ENCODE data around the gene STRN. TPM values are rescaled to one million over a fixed set of nuclear protein-coding genes. Genes with fewer than 3 reads are reported as not detected.

The STRN gene
- total RNA-seq, 6 donors from 2014 or later: 14.0 to 36.4 (median 21.7) TPM

GRCh38 chr2:36802952-36803351 is 163.4 kb downstream of the STRN start:
- Histone ChIP-seq H3K9me3 (no peaks in the 10 kb centered on the region), H3K36me3 (no peaks in the 10 kb centered on the region), H3K4me3 (no peak overlapping the region), H3K27ac (no peak overlapping the region), H3K4me1 (no peaks in the 10 kb centered on the region), H3K27me3 (no peaks in the 10 kb centered on the region)
- 64 to 86% methylated on average over 3 of the region's 3 CpGs for WGBS, 2 donors
- DNase-seq (no peak), ATAC-seq (ENCODE audit: low FRiP score in 2 of 2) (no peak)
- TF ChIP-seq CTCF (IDR thresholded peaks at IDR 0.05) (no peak), POLR2AphosphoS5 (IDR thresholded peaks at IDR 0.05) (no peak), EP300 (IDR thresholded peaks at IDR 0.05) (no peak), POLR2A (IDR thresholded peaks at IDR 0.05) (no peak)

- ATAC-seq (ENCODE audit: low FRiP score in 2 of 2): no peak
- Histone ChIP-seq H3K9me3 (no peaks in the 10 kb centered on the region), H3K4me3 (no peak overlapping the region), H3K4me1 (no peaks in the 10 kb centered on the region), H3K27ac (no peak overlapping the region), H3K27me3 (no peaks in the 10 kb centered on the region), H3K36me3 (no peaks in the 10 kb centered on the region)
- DNase-seq: no peak
- TF ChIP-seq EP300 (IDR thresholded peaks at IDR 0.05) (no peak), POLR2AphosphoS5 (IDR thresholded peaks at IDR 0.05) (no peak)
- 81 to 85% methylated on average over 6 of the region's 6 CpGs for WGBS, 2 donors
These were observed 165.2 kb downstream of the STRN start for GRCh38 chr2:36801088-36801487.

- DNase-seq: peak in 1 of 2 donors; percentile 37
- 85 to 88% methylated on average over 11 of the region's 11 CpGs for WGBS, 2 donors
- Histone ChIP-seq H3K4me1 (no peaks in the 10 kb centered on the region), H3K27me3 (no peaks in the 10 kb centered on the region), H3K4me3 (no peak overlapping the region), H3K9me3 (no peaks in the 10 kb centered on the region), H3K27ac (no peak overlapping the region), H3K36me3 (no peaks in the 10 kb centered on the region)
- no peak for ATAC-seq (ENCODE audit: low FRiP score in 2 of 2)
- TF ChIP-seq CTCF (IDR thresholded peaks at IDR 0.05): no peak
- TF ChIP-seq POLR2A (IDR thresholded peaks at IDR 0.05): no peak
- no peak for TF ChIP-seq POLR2AphosphoS5 (IDR thresholded peaks at IDR 0.05)
- no peak for TF ChIP-seq EP300 (IDR thresholded peaks at IDR 0.05)
These were observed 166.0 kb downstream of the STRN start for GRCh38 chr2:36800381-36800780.

- DNase-seq (no peak), ATAC-seq (ENCODE audit: low FRiP score in 2 of 2) (no peak)
- Histone ChIP-seq H3K36me3 (no peaks in the 10 kb centered on the region), H3K27me3 (no peaks in the 10 kb centered on the region), H3K4me3 (no peak overlapping the region), H3K9me3 (no peaks in the 10 kb centered on the region), H3K4me1 (no peaks in the 10 kb centered on the region), H3K27ac (no peak overlapping the region)
- TF ChIP-seq POLR2A (IDR thresholded peaks at IDR 0.05) (no peak), EP300 (IDR thresholded peaks at IDR 0.05) (no peak), POLR2AphosphoS5 (IDR thresholded peaks at IDR 0.05) (no peak), CTCF (IDR thresholded peaks at IDR 0.05) (no peak)
- WGBS, 2 donors: 78 to 87% methylated on average over 3 of the region's 3 CpGs
These were observed 167.6 kb downstream of the STRN start for GRCh38 chr2:36798724-36799123.

GRCh38 chr2:36797324-36798070 is 168.8 kb downstream of the STRN start:
- Histone ChIP-seq H3K4me3 (no peak overlapping the region), H3K27ac (no peak overlapping the region), H3K9me3 (no peaks in the 10 kb centered on the region), H3K27me3 (no peaks in the 10 kb centered on the region), H3K4me1 (no peaks in the 10 kb centered on the region), H3K36me3 (no peaks in the 10 kb centered on the region)
- WGBS, 2 donors: 56 to 59% methylated on average over 6 of the region's 6 CpGs
- DNase-seq: no peak
- no peak for TF ChIP-seq EP300 (IDR thresholded peaks at IDR 0.05)
- no peak for TF ChIP-seq POLR2AphosphoS5 (IDR thresholded peaks at IDR 0.05)
- TF ChIP-seq POLR2A (IDR thresholded peaks at IDR 0.05): no peak
- no peak for TF ChIP-seq CTCF (IDR thresholded peaks at IDR 0.05)
- ATAC-seq (ENCODE audit: low FRiP score in 2 of 2): no peak

Small RNAs within 50 kb of the gene (small RNA-seq; reads per million reads assigned to genes)
- 0 reads per million in 4 donors for gene RNU6-577P

Other genes starting within 250 kb of the STRN start
- gene HEATR5B, start 117.8 kb upstream of the STRN start, total RNA-seq: 10 to 100 TPM; 24.3 to 52.4 (median 33.8) TPM
- 10 to 100 TPM in 2 of 6 donors, 1 to 10 TPM in 4; 3.9 to 11.6 (median 8.3) TPM for gene GPATCH11, start 118.0 kb upstream of the STRN start, total RNA-seq
- 10 to 100 TPM; 20.8 to 42.3 (median 29.5) TPM for gene EIF2AK2, start 190.4 kb upstream of the STRN start, total RNA-seq
- not detected for gene SULT6B1, start 222.1 kb upstream of the STRN start, total RNA-seq
- 10 to 100 TPM in 5 of 6 donors, 1 to 10 TPM in 1; 6.9 to 32.3 (median 26.9) TPM for gene CEBPZOS, start 230.0 kb upstream of the STRN start, total RNA-seq

Measured in upper lobe of left lung (tissue), 6 donors.